Measurements from ENCODE around the gene CAMTA1. TPM values are rescaled to one million over a fixed set of nuclear protein-coding genes. Genes with fewer than 3 reads are reported as not detected.

Gene CAMTA1
- polyA plus RNA-seq, 1 experiment = 64.9 TPM

- H3K27ac ChIP-seq (ENCODE audit: low read depth, low read length) = no peak overlapping the region
- no peaks in the 10 kb centered on the region for H3K9me3 ChIP-seq (ENCODE audit: control insufficient read depth, insufficient read depth, low read length)
- ChIA-PET POLR2A (interaction anchor here (1.7 kb wide), 1 partner anchor 8 kb away, joined by 7 read pairs; no protein-coding TSS in a partner anchor), CTCF (interaction anchor here (0.5 to 8.7 kb wide), 3 partner anchors 8 to 76 kb away, joined by 7 to 79 read pairs (median 58); no protein-coding TSS in a partner anchor)
- DNase-seq (ENCODE audit: low read depth, low spot score) = no peak
- no peak for TF ChIP-seq CTCF (IDR thresholded peaks at IDR 0.05; ENCODE audit: low read depth, low read length)
- H3K27me3 ChIP-seq (ENCODE audit: control insufficient read depth, insufficient read depth, low read length) = peaks cover 39% of the 10 kb centered on the region
- no peak overlapping the region for H3K4me3 ChIP-seq (ENCODE audit: low read depth, low read length)
These were observed 891.2 kb downstream of the CAMTA1 start for GRCh38 chr1:7676274-7676945.

GRCh38 chr1:7677111-7677510 is 891.9 kb downstream of the CAMTA1 start:
- no peak for DNase-seq (ENCODE audit: low read depth, low spot score)
- H3K4me3 ChIP-seq (ENCODE audit: low read depth, low read length) = no peak overlapping the region
- peaks cover 40% of the 10 kb centered on the region for H3K27me3 ChIP-seq (ENCODE audit: control insufficient read depth, insufficient read depth, low read length)
- TF ChIP-seq CTCF (IDR thresholded peaks at IDR 0.05; ENCODE audit: low read depth, low read length) = no peak
- ChIA-PET CTCF (interaction anchor here (6.0 to 8.7 kb wide), 2 partner anchors 8 to 76 kb away, joined by 58 to 79 read pairs; no protein-coding TSS in a partner anchor), POLR2A (interaction anchor here (1.7 kb wide), 1 partner anchor 9 kb away, joined by 7 read pairs; no protein-coding TSS in a partner anchor)
- no peak overlapping the region for H3K27ac ChIP-seq (ENCODE audit: low read depth, low read length)
- H3K9me3 ChIP-seq (ENCODE audit: control insufficient read depth, insufficient read depth, low read length) = no peaks in the 10 kb centered on the region

- Histone ChIP-seq H3K27me3 (ENCODE audit: control insufficient read depth, insufficient read depth, low read length) (peaks cover 40% of the 10 kb centered on the region), H3K27ac (ENCODE audit: low read depth, low read length) (no peak overlapping the region), H3K4me3 (ENCODE audit: low read depth, low read length) (no peak overlapping the region), H3K9me3 (ENCODE audit: control insufficient read depth, insufficient read depth, low read length) (no peaks in the 10 kb centered on the region)
- no peak for TF ChIP-seq CTCF (IDR thresholded peaks at IDR 0.05; ENCODE audit: low read depth, low read length)
- no peak for DNase-seq (ENCODE audit: low read depth, low spot score)
- ChIA-PET CTCF (interaction anchor here (6.0 to 8.7 kb wide), 2 partner anchors 9 to 75 kb away, joined by 58 to 79 read pairs; no protein-coding TSS in a partner anchor), POLR2A (no interaction called here)
These were observed 892.6 kb downstream of the CAMTA1 start for GRCh38 chr1:7677815-7678214.

- no peaks in the 10 kb centered on the region for H3K9me3 ChIP-seq (ENCODE audit: control insufficient read depth, insufficient read depth, low read length)
- no peak overlapping the region for H3K4me3 ChIP-seq (ENCODE audit: low read depth, low read length)
- POLR2A ChIA-PET = interaction anchor here (1.0 kb wide), 1 partner anchor 10 kb away, joined by 3 read pairs; no protein-coding TSS in a partner anchor
- no peak overlapping the region for H3K27ac ChIP-seq (ENCODE audit: low read depth, low read length)
- CTCF ChIA-PET = interaction anchor here (6.0 to 8.7 kb wide), 2 partner anchors 10 to 74 kb away, joined by 58 to 79 read pairs; no protein-coding TSS in a partner anchor
- H3K27me3 ChIP-seq (ENCODE audit: control insufficient read depth, insufficient read depth, low read length) = peaks cover 38% of the 10 kb centered on the region
- no peak for DNase-seq (ENCODE audit: low read depth, low spot score)
- TF ChIP-seq CTCF (IDR thresholded peaks at IDR 0.05; ENCODE audit: low read depth, low read length) = no peak
These were observed 893.4 kb downstream of the CAMTA1 start for GRCh38 chr1:7678491-7679158.
